Heart right ventricle (tissue), 16 donors: Measurements from ENCODE around the gene CHD3. TPM values are rescaled to one million over a fixed set of nuclear protein-coding genes. Genes with fewer than 3 reads are reported as not detected.

Experiments
- ATAC-seq, 8 donors: fragments of 200-7000 bp; cut with Tn5 transposase; one replicate each; pipeline ENCODE4 v1.9.1; 2020; ENCODE audit warnings: mild to moderate bottlenecking in 8 of 8, moderate library complexity in 8 of 8, moderate number of reproducible peaks in 1 of 8
- DNase-seq, 2 donors: peaks; one replicate each; pipeline ENCODE4 v3.0.0-alpha.2; 2020
- H3K27ac ChIP-seq, 10 donors: fragments of 200-600 bp; sonication (generic) in 2 of 10; one replicate each; pipeline versions ENCODE4 v1.5.0 to v1.8.0; 2020 to 2022; ENCODE audit warnings: mild to moderate bottlenecking in 3 of 10
- H3K27me3 ChIP-seq, 7 donors: fragments of 200-600 bp; one replicate each; pipeline ENCODE4 v1.8.0; 2021 to 2022; ENCODE audit warnings: mild to moderate bottlenecking in 2 of 7
- H3K36me3 ChIP-seq, 9 donors: fragments of 200-600 bp; sonication (generic) in 1 of 9; one replicate each; pipeline versions ENCODE4 v1.5.0 to v1.8.0; 2020 to 2022; ENCODE audit warnings: mild to moderate bottlenecking in 2 of 9
- H3K4me1 ChIP-seq, 9 donors: fragments of 200-600 bp; sonication (generic) in 1 of 9; one replicate each; pipeline versions ENCODE4 v1.5.0 to v1.8.0; 2020 to 2022; ENCODE audit warnings: mild to moderate bottlenecking in 4 of 9
- H3K4me3 ChIP-seq, 10 donors: fragments of 200-600 bp; sonication (generic) in 2 of 10; one replicate each; pipeline versions ENCODE4 v1.5.0 to v1.8.0; 2020 to 2022; ENCODE audit warnings: mild to moderate bottlenecking in 7 of 10, moderate library complexity in 2 of 10
- H3K9me3 ChIP-seq, 11 donors: fragments of 200-600 bp in 10 of 11; sonication (generic) in 2 of 11; one replicate each; pipeline versions ENCODE4 v1.5.0 to v1.8.0; 2013 to 2022; ENCODE audit warnings: mild to moderate bottlenecking in 2 of 11, control low read depth in 1 of 11, moderate library complexity in 1 of 11
- WGBS, 2 donors: extraction: QIAGEN DNeasy Blood & Tissue Kit; methylation state at CpG; one replicate each; pipeline ENCODE4 v1.1.7; 2013; ENCODE audit warnings: inconsistent platforms in 1 of 2; 5-methylcytosine and 5-hydroxymethylcytosine counted together
- intact Hi-C, 10 donors: fragments of 100-400 bp; cut with DNase I; formaldehyde crosslinking; loops; one replicate each; pipeline versions ENCODE4 v1.11.1 to v1.14.2; 2022
- polyA plus RNA-seq, 2 donors: library from polyadenylated mRNA; stranded (reverse); fragments of 200-250 nt; gene quantifications; one replicate each; pipeline ENCODE4 v1.2.3, GENCODE V29; 2013
- total RNA-seq, 10 donors: library from RNA; stranded (reverse); fragmentation: NEBNext Ultra II Directional in 3 of 10; extraction: Animal tissue kit (Norgen Biotek cat#: 25700) in 3 of 10; gene quantifications; one replicate each; pipeline versions ENCODE4 v1.2.1 to v1.2.4, GENCODE V29; 2021 to 2023
- TF ChIP-seq, protein P1 (sequence below), 9 donors: fragments of 200-600 bp; sonication (generic) in 2 of 9; IDR thresholded peaks; one replicate each; pipeline versions ENCODE4 v1.5.0 to v1.8.0; 2021 to 2022; ENCODE audit warnings: antibody characterized with exemption in 9 of 9, mild to moderate bottlenecking in 5 of 9, moderate library complexity in 1 of 9
- donor health status: Arrhythmogenic right ventricular cardiomyopathy.
- donor health status: ischemic (EF 13 %, LVEDD 7.1; RV severe dilation, severe dysfunction).
- donor health status: healthy with polysubstance abuse.
- donor health status: DM: no; HTN: yes; CAD: no.
- donor health status: DM: no; HTN: no; CAD: no.
- donor health status: ischemic (EF 25% LVEDD 6.9; RV normal size, moderate dysfunction).
- donor health status: ischemic (EF 25% LVEDD 5.7; RV mildly dilated, moderate dysfunction).
- donor health status: healthy.
- donor health status: DM: yes; HTN: yes; CAD: no.
- donor health status: Ischemic cardiomyopathy.
- donor health status: ischemic (EF 35%, LVEDD 5.7; RV mildly dilated, moderate dysfunction).
- donor health status: nonischemic (EF 11% LVEDD 7.7; RV severe dilation, severe dysfunction).
- donor health status: DM: yes; HTN: yes; CAD: no.
- donor health status: PGD.
- donor health status: ischemic (EF 29% LVEDD 5.4; RV normal size, mild dysfunction).
- donor health status: nonischemic (EF 23%, LVEDD 6.1; RV moderate dilation, normal function).

CHD3 gene
- total and polyA plus RNA-seq, 12 donors = 8.2 to 29.0 (median 11.1) TPM

DNA sequence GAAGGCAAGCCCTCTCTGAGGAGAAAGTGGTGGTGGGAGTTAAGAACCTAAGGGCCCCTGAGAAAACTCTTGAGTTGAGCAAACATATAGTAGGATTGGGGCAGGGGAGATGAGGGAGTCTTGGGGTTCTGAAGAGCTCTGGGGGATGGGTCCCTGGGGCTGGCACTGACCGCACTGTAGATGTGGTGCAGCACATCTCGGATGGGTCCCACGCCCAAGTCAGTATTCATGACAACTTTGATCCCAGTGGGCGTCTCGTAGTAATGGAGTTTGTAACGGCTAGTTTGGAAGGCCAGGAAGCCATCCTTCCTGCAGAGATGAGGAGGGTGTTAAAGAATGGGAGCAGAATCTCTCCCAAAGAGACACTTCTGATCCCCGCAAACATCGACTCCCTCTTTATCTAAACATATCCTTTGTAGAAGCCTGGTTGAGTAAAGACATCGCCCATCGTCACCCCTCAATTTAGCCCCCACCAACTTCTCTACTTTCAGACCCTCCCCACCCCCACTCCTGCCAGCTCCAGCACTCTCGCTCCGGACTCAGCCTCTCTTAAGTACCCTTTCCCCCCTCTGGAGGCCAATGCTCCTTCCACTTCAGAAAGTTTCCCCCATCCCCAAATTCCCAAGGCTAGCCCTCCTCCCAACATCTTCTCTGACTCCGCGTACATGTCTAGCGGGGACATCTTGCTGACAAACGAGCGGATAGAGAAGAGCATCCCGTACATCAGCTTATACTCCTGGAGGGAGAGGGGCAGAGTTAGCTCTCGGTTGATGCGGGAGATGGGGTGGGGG, 42.4 kb downstream of the CHD3 start:
- ATAC-seq (no peak), DNase-seq (no peak)
- H3K4me1 ChIP-seq = peaks cover 2 to 36% (median 22%) of the 10 kb centered on the region in 9 donors
- TF ChIP-seq, protein P1, sequence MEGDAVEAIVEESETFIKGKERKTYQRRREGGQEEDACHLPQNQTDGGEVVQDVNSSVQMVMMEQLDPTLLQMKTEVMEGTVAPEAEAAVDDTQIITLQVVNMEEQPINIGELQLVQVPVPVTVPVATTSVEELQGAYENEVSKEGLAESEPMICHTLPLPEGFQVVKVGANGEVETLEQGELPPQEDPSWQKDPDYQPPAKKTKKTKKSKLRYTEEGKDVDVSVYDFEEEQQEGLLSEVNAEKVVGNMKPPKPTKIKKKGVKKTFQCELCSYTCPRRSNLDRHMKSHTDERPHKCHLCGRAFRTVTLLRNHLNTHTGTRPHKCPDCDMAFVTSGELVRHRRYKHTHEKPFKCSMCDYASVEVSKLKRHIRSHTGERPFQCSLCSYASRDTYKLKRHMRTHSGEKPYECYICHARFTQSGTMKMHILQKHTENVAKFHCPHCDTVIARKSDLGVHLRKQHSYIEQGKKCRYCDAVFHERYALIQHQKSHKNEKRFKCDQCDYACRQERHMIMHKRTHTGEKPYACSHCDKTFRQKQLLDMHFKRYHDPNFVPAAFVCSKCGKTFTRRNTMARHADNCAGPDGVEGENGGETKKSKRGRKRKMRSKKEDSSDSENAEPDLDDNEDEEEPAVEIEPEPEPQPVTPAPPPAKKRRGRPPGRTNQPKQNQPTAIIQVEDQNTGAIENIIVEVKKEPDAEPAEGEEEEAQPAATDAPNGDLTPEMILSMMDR (IDR thresholded peaks at IDR 0.05) = no peak
- no peaks in the 10 kb centered on the region for H3K27me3 ChIP-seq
- peaks cover 0 to 33% (median 2%) of the 10 kb centered on the region in 9 donors for H3K36me3 ChIP-seq
- no peaks in the 10 kb centered on the region for H3K9me3 ChIP-seq
- 44% methylated on average over 20 of the region's 20 CpGs for WGBS, 2 donors
- peak overlapping the region in 9 of 10 donors; percentile 49 to 92 (median 79) for H3K27ac ChIP-seq
- peak overlapping the region; percentile 46 to 94 (median 77) for H3K4me3 ChIP-seq
- intact Hi-C loops = loop anchor here in 1 of 10 donors (5.0 kb wide), 1 partner anchor 44 kb away; the partner anchor contains the start of gene CHD3

DNA sequence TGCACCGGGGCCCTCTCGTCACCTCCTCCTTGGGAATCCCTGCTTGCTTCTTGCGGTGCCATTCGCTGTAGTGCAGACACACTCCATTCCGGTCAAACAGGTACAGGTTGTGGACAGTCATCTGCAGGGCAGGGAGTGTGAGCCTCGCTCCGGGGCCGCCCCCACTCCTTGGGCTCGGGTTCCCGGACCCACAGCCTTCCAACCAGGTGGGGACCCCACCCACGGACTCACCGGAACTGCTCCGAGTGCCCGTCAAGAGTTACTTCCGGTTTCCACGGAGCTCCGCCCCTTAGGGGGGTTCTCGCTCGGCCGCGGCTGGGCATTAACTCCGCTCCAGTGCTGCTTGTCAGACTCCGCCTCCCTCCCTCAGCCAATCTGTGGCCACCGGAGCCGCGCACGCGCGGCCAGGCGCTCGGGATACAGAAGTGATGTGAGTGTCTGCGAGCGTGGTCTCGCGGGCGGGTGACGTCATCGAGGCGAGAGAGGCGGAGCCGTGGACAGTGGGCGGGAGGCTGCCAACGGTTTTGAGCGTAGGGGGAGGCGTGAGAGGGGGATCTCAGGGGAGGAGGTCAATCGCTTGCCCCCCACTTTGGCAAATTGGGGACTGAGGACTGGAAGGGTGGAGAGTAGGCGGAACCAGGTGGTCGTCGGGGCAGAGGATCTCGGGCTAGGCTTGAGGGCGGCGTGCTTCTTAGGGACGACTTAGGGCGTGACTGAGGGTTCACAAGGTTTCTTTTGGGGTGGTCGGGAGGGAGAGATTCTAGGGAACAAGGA, 43.3 kb downstream of the CHD3 start, which contains the start of the genes CNTROB and TRAPPC1:
CNTROB (plus strand) TSS at position 498 of the 774 bp plus-strand sequence. CDS start 874 bp downstream, outside the sequence.
TRAPPC1 (minus strand) TSS at position 238 of the 774 bp plus-strand sequence; CDS start at position 121, 117 bp downstream.
- TF ChIP-seq, protein P1 (IDR thresholded peaks at IDR 0.05) = no peak
- 0% methylated on average over 55 of the region's 55 CpGs for WGBS, 2 donors
- intact Hi-C loops = loop anchor here in 1 of 10 donors (5.0 kb wide), 1 partner anchor 45 kb away; the partner anchor contains the start of gene CHD3
- DNase-seq = peak; percentile 99 to 100
- peak within 1 kb of the TSS in 9 of 10 donors; percentile 49 to 92 (median 79) for H3K27ac ChIP-seq
- H3K9me3 ChIP-seq = no peaks in the 10 kb centered on the region
- H3K4me1 ChIP-seq = peaks cover 2 to 36% (median 22%) of the 10 kb centered on the region in 9 donors
- peak; percentile 98 to 99 (median 99) for ATAC-seq
- H3K36me3 ChIP-seq = peaks cover 0 to 42% (median 4%) of the 10 kb centered on the region in 9 donors
- peak within 1 kb of the TSS; percentile 46 to 94 (median 77) for H3K4me3 ChIP-seq
- no peaks in the 10 kb centered on the region for H3K27me3 ChIP-seq

DNA sequence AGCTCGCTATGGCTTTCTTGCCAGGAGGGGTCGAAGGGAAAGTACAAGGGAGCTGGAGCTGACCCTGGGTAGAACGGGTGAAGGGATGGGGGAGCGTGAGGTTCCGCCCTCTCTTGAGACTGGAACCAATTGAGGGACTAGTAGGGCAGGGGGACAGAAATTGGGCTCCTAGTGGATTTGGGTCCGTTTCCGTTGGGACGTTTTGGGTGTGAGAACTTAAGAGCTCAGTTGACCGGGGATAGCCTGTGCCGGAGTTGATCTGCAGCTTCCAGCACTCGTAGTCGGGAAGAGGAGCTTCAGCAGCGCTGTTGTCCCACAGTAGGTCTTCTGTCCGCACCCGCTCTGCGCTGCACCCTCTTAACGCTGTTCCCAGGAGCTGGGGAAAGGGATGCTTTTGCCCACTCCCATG, 43.9 kb downstream of the CHD3 start:
- no peaks in the 10 kb centered on the region for H3K27me3 ChIP-seq
- intact Hi-C loops = loop anchor here in 1 of 10 donors (5.0 kb wide), 1 partner anchor 45 kb away; the partner anchor contains the start of gene CHD3
- no peaks in the 10 kb centered on the region for H3K9me3 ChIP-seq
- 0% methylated on average over 17 of the region's 17 CpGs for WGBS, 2 donors
- ATAC-seq (peak; percentile 5 to 58 (median 38)), DNase-seq (no peak)
- peak overlapping the region in 9 of 10 donors; percentile 49 to 92 (median 79) for H3K27ac ChIP-seq
- TF ChIP-seq, protein P1 (IDR thresholded peaks at IDR 0.05) = no peak
- H3K4me3 ChIP-seq = peak overlapping the region; percentile 46 to 94 (median 77)
- H3K36me3 ChIP-seq = peaks cover 0 to 48% (median 4%) of the 10 kb centered on the region in 9 donors
- H3K4me1 ChIP-seq = peaks cover 2 to 36% (median 22%) of the 10 kb centered on the region in 9 donors
